Transverse colon (tissue), 4 donors: ENCODE results near the gene AUNIP.

Experiments
- CTCF ChIP-seq, 5 experiments: fragments of 200-600 bp in 3 of 5; fragments of 450-650 bp in 2 of 5; sonication (generic) in 3 of 5; IDR thresholded peaks; 1 replicate in 2 of 5; 2 replicates in 3 of 5; pipeline ENCODE4 v1.5.1; 2016 to 2017; ENCODE audit warnings: antibody characterized with exemption in 5 of 5, inconsistent platforms in 3 of 5, mild to moderate bottlenecking in 2 of 5, moderate library complexity in 1 of 5
- EP300 ChIP-seq: sonication (generic); formaldehyde crosslinking; IDR thresholded peaks from one replicate; pipeline ENCODE4 v1.6.1; 2017; ENCODE audit warnings: antibody characterized with exemption, low read depth
- POLR2A ChIP-seq: fragments of 450-650 bp; IDR thresholded peaks from one replicate; pipeline ENCODE4 v1.6.1; 2016; ENCODE audit warnings: antibody characterized with exemption, mild to moderate bottlenecking, moderate library complexity
- POLR2AphosphoS5 ChIP-seq, 3 donors: sonication (generic); formaldehyde crosslinking; IDR thresholded peaks; one replicate each; pipeline ENCODE4 v1.6.1; 2016; ENCODE audit warnings: antibody characterized with exemption in 3 of 3

GRCh38 chr1:25805863-25806225 lies 53.4 kb downstream of the AUNIP start:
- TF ChIP-seq CTCF (IDR thresholded peaks at IDR 0.05), result no peak
- TF ChIP-seq POLR2AphosphoS5 (IDR thresholded peaks at IDR 0.05), result no peak
- TF ChIP-seq POLR2A, result no peak
- no peak for TF ChIP-seq EP300
